Duodenal mucosa (tissue), 2 donors: ENCODE measurements around the gene AGPAT2.
A peak's percentile ranks its signal among the peaks of the same experiment; 100 is the strongest.

Source experiments
- H3K27ac ChIP-seq: one replicate; pipeline ENCODE4 v1.7.0; 2013; ENCODE audit warnings: low read depth, low read length
- H3K27me3 ChIP-seq, 2 donors: one replicate each; pipeline ENCODE4 v1.7.0; 2013; ENCODE audit warnings: low read length in 2 of 2, control low read depth in 1 of 2; ENCODE audit not compliant: insufficient read depth in 2 of 2, control insufficient read depth in 1 of 2
- H3K36me3 ChIP-seq, 2 donors: one replicate each; pipeline ENCODE4 v1.7.0; 2013; ENCODE audit warnings: low read length in 2 of 2, control low read depth in 1 of 2; ENCODE audit not compliant: insufficient read depth in 2 of 2, control insufficient read depth in 1 of 2
- H3K4me1 ChIP-seq, 2 donors: one replicate each; pipeline ENCODE4 v1.7.0; 2013; ENCODE audit warnings: low read length in 2 of 2, control low read depth in 1 of 2; ENCODE audit not compliant: insufficient read depth in 2 of 2, control insufficient read depth in 1 of 2
- H3K4me3 ChIP-seq, 2 donors: one replicate each; pipeline ENCODE4 v1.7.0; 2013; ENCODE audit warnings: low read length in 2 of 2, low read depth in 1 of 2
- H3K9ac ChIP-seq, 2 donors: one replicate each; pipeline ENCODE4 v1.7.0; 2013; ENCODE audit warnings: low read length in 2 of 2, low read depth in 1 of 2
- H3K9me3 ChIP-seq, 2 donors: one replicate each; pipeline ENCODE4 v1.7.0; 2013; ENCODE audit warnings: low read length in 2 of 2, control low read depth in 1 of 2; ENCODE audit not compliant: control insufficient read depth in 1 of 2

The AGPAT2 gene

GRCh38 chr9:136667940-136668760, 19.1 kb downstream of the AGPAT2 start:
- peak overlapping the region in 1 of 2 donors; percentile 21 for H3K4me3 ChIP-seq
- peaks cover 38 to 41% of the 10 kb centered on the region in 2 donors for H3K27me3 ChIP-seq
- H3K36me3 ChIP-seq = peaks cover 0 to 2% of the 10 kb centered on the region in 2 donors
- H3K9me3 ChIP-seq = no peaks in the 10 kb centered on the region
- H3K4me1 ChIP-seq = peaks cover 4 to 16% of the 10 kb centered on the region in 2 donors
- no peak overlapping the region for H3K27ac ChIP-seq
- no peak overlapping the region for H3K9ac ChIP-seq

GRCh38 chr9:136667214-136667939, 19.9 kb downstream of the AGPAT2 start:
- H3K9me3 ChIP-seq = no peaks in the 10 kb centered on the region
- no peaks in the 10 kb centered on the region for H3K36me3 ChIP-seq
- H3K9ac ChIP-seq = no peak overlapping the region
- peak overlapping the region in 1 of 2 donors; percentile 21 for H3K4me3 ChIP-seq
- no peak overlapping the region for H3K27ac ChIP-seq
- H3K27me3 ChIP-seq = peaks cover 41 to 44% of the 10 kb centered on the region in 2 donors
- H3K4me1 ChIP-seq = peaks cover 4 to 15% of the 10 kb centered on the region in 2 donors

- no peak overlapping the region for H3K27ac ChIP-seq
- peaks cover 41 to 44% of the 10 kb centered on the region in 2 donors for H3K27me3 ChIP-seq
- H3K4me3 ChIP-seq = no peak overlapping the region
- peaks cover 4 to 10% of the 10 kb centered on the region in 2 donors for H3K4me1 ChIP-seq
- H3K36me3 ChIP-seq = no peaks in the 10 kb centered on the region
- H3K9ac ChIP-seq = no peak overlapping the region
- H3K9me3 ChIP-seq = no peaks in the 10 kb centered on the region
Measured at GRCh38 chr9:136666372-136667213, 20.7 kb downstream of the AGPAT2 start.

- Histone ChIP-seq H3K36me3 (no peaks in the 10 kb centered on the region), H3K9ac (no peak overlapping the region), H3K4me1 (peaks cover 4 to 10% of the 10 kb centered on the region in 2 donors), H3K4me3 (no peak overlapping the region), H3K27me3 (peaks cover 41 to 44% of the 10 kb centered on the region in 2 donors), H3K9me3 (no peaks in the 10 kb centered on the region), H3K27ac (no peak overlapping the region)
Measured at GRCh38 chr9:136665704-136666371, 21.4 kb downstream of the AGPAT2 start.

- Histone ChIP-seq H3K9ac (no peak overlapping the region), H3K4me3 (peak overlapping the region in 1 of 2 donors; percentile 15), H3K27ac (no peak overlapping the region), H3K36me3 (no peaks in the 10 kb centered on the region), H3K9me3 (no peaks in the 10 kb centered on the region), H3K27me3 (peaks cover 36 to 42% of the 10 kb centered on the region in 2 donors), H3K4me1 (peaks cover 4 to 5% of the 10 kb centered on the region in 2 donors)
Measured at GRCh38 chr9:136665111-136665703, 22.1 kb downstream of the AGPAT2 start.

GRCh38 chr9:136664000-136664915, 23.0 kb downstream of the AGPAT2 start:
- Histone ChIP-seq H3K9me3 (no peaks in the 10 kb centered on the region), H3K4me3 (peak overlapping the region in 1 of 2 donors; percentile 36), H3K27me3 (peaks cover 31 to 39% of the 10 kb centered on the region in 2 donors), H3K9ac (peak overlapping the region in 1 of 2 donors; percentile 12), H3K27ac (peak overlapping the region; percentile 22), H3K36me3 (no peaks in the 10 kb centered on the region), H3K4me1 (peaks cover 4% of the 10 kb centered on the region in 2 donors)

GRCh38 chr9:136662656-136663581, 24.3 kb downstream of the AGPAT2 start, which contains the start of gene EGFL7:
TSS of gene EGFL7 (plus strand) at chr9:136662916. CDS start at chr9:136668283, 5,367 bp downstream.
- Histone ChIP-seq H3K4me3 (peak within 1 kb of the TSS; percentile 3 to 36), H3K9me3 (no peaks in the 10 kb centered on the region), H3K9ac (no peak within 1 kb of the TSS), H3K27me3 (peaks cover 31 to 48% of the 10 kb centered on the region in 2 donors), H3K27ac (peak within 1 kb of the TSS; percentile 51), H3K36me3 (no peaks in the 10 kb centered on the region), H3K4me1 (peaks cover 8 to 13% of the 10 kb centered on the region in 2 donors)

- H3K27ac ChIP-seq = peak overlapping the region; percentile 51
- no peak overlapping the region for H3K4me3 ChIP-seq
- H3K4me1 ChIP-seq = peaks cover 8 to 15% of the 10 kb centered on the region in 2 donors
- peaks cover 34 to 52% of the 10 kb centered on the region in 2 donors for H3K27me3 ChIP-seq
- no peaks in the 10 kb centered on the region for H3K36me3 ChIP-seq
- H3K9me3 ChIP-seq = no peaks in the 10 kb centered on the region
- H3K9ac ChIP-seq = no peak overlapping the region
Measured at GRCh38 chr9:136662326-136662655, 25.0 kb downstream of the AGPAT2 start.
